Thyroid gland (tissue), 4 donors: ENCODE measurements around the gene IL31.

Experiments
- CTCF ChIP-seq, 6 experiments: fragments of 200-600 bp in 3 of 6; fragments of 450-650 bp in 3 of 6; sonication (generic) in 3 of 6; IDR thresholded peaks; one replicate each; pipeline ENCODE4 v1.5.1; 2016 to 2019; ENCODE audit warnings: antibody characterized with exemption in 6 of 6, mild to moderate bottlenecking in 2 of 6, inconsistent platforms in 1 of 6, moderate library complexity in 1 of 6
- POLR2A ChIP-seq, 2 donors: fragments of 450-650 bp; IDR thresholded peaks; one replicate each; pipeline ENCODE4 v1.6.1; 2017; ENCODE audit warnings: antibody characterized with exemption in 2 of 2, mild to moderate bottlenecking in 2 of 2, moderate library complexity in 1 of 2

DNA sequence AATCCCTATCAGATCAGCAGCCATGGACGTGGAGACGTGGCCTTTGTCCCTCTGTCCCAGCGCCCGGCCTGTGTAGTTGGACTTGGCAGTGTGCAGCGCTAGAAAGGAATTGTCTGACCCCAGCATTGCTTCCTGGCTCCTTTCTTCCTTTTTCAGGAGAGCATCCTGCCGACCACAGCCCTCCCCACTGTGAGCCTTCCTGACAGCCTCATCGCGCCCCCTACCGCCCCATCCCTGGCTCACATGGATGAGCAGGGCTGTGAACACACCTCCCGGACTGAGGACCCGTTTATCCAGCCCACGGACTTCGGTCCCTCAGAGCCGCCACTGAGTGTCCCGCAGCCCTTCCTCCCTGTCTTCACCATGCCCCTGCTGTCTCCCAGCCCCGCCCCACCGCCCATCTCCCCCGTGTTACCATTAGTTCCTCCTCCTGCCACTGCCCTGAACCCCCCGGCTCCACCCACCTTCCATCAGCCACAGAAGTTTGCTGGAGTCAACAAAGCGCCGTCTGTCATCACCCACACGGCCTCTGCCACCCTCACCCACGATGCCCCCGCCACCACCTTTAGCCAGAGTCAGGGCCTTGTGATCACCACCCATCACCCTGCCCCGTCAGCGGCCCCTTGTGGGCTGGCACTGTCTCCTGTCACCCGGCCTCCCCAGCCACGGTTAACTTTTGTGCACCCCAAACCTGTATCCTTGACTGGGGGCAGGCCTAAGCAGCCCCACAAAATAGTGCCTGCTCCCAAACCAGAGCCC lies 40.6 kb downstream of the IL31 start:
- no peak for TF ChIP-seq CTCF (IDR thresholded peaks at IDR 0.05)
- TF ChIP-seq POLR2A (IDR thresholded peaks at IDR 0.05), result no peak
